Measurements from ENCODE around the gene NUAK1.

Gene NUAK1

GRCh38 chr12:106081606-106082005 is 57.1 kb downstream of the NUAK1 start:
- Histone ChIP-seq H3K27me3 (ENCODE audit: control insufficient read depth in 3 of 3, insufficient read depth in 3 of 3, low read depth in 1 of 3, low read length in 3 of 3) (no peaks in the 10 kb centered on the region), H3K4me3 (ENCODE audit: low read length in 2 of 2) (no peak overlapping the region), H2AFZ (ENCODE audit: low read length) (no peak overlapping the region), H3K23ac (ENCODE audit: low read depth, low read length, poor library complexity) (no peak overlapping the region), H3K18ac (ENCODE audit: low read length) (no peak overlapping the region), H2AK5ac (ENCODE audit: low read depth, low read length) (no peak overlapping the region), H4K91ac (ENCODE audit: low read depth, low read length, poor library complexity) (no peak overlapping the region), H4K8ac (ENCODE audit: low read depth, low read length) (no peak overlapping the region), H3K4me1 (ENCODE audit: control insufficient read depth in 2 of 2, insufficient read depth in 1 of 2, low read depth in 1 of 2, low read length in 2 of 2) (peaks cover 41 to 69% of the 10 kb centered on the region in 2 donors), H3K4me2 (ENCODE audit: insufficient read depth, low read length, poor library complexity, severe bottlenecking) (no peak overlapping the region), H3K4ac (ENCODE audit: low read length) (no peak overlapping the region), H3K27ac (replicated peaks; ENCODE audit: low read length) (no peak overlapping the region), H3K9me3 (replicated peaks in 1 of 2; ENCODE audit: control insufficient read depth in 2 of 2, insufficient read depth in 1 of 2, low read depth in 1 of 2, low read length in 2 of 2) (peaks cover 0 to 16% of the 10 kb centered on the region in 2 donors), H3K36me3 (replicated peaks in 1 of 2; ENCODE audit: control insufficient read depth in 2 of 2, insufficient read depth in 2 of 2, low read length in 2 of 2) (peaks cover 8 to 81% of the 10 kb centered on the region in 2 donors), H2BK5ac (ENCODE audit: low read length) (no peak overlapping the region), H3K14ac (ENCODE audit: low read length) (no peak overlapping the region), H3K79me1 (ENCODE audit: low read depth, low read length) (peaks cover 2% of the 10 kb centered on the region), H2BK15ac (ENCODE audit: low read length) (no peak overlapping the region), H2BK12ac (ENCODE audit: low read length) (no peak overlapping the region), H2BK120ac (ENCODE audit: low read depth, low read length) (no peak overlapping the region), H3K9ac (ENCODE audit: low read depth, low read length, poor library complexity) (no peak overlapping the region)
- DNase-seq (ENCODE audit: low spot score), result no peak

GRCh38 chr12:106080791-106081170 is 58.0 kb downstream of the NUAK1 start:
- no CpG with 5 or more reads among the region's 5 CpGs for WGBS, 2 donors (ENCODE audit: extremely low coverage in 2 of 2, insufficient read length in 2 of 2, insufficient replicate concordance in 1 of 2)
- Histone ChIP-seq H3K4me3 (ENCODE audit: low read length in 2 of 2) (no peak overlapping the region), H2BK120ac (ENCODE audit: low read depth, low read length) (no peak overlapping the region), H3K9me3 (replicated peaks in 1 of 2; ENCODE audit: control insufficient read depth in 2 of 2, insufficient read depth in 1 of 2, low read depth in 1 of 2, low read length in 2 of 2) (peaks cover 0 to 16% of the 10 kb centered on the region in 2 donors), H3K18ac (ENCODE audit: low read length) (peak overlapping the region; percentile 61), H3K79me1 (ENCODE audit: low read depth, low read length) (peaks cover 2% of the 10 kb centered on the region), H3K4ac (ENCODE audit: low read length) (no peak overlapping the region), H3K36me3 (replicated peaks in 1 of 2; ENCODE audit: control insufficient read depth in 2 of 2, insufficient read depth in 2 of 2, low read length in 2 of 2) (peaks cover 8 to 81% of the 10 kb centered on the region in 2 donors), H2BK5ac (ENCODE audit: low read length) (peak overlapping the region; percentile 20), H3K27me3 (ENCODE audit: control insufficient read depth in 3 of 3, insufficient read depth in 3 of 3, low read depth in 1 of 3, low read length in 3 of 3) (no peaks in the 10 kb centered on the region), H2AK5ac (ENCODE audit: low read depth, low read length) (peak overlapping the region; percentile 66), H3K27ac (replicated peaks; ENCODE audit: low read length) (peak overlapping the region; percentile 71), H2BK12ac (ENCODE audit: low read length) (no peak overlapping the region), H3K9ac (ENCODE audit: low read depth, low read length, poor library complexity) (no peak overlapping the region), H2AFZ (ENCODE audit: low read length) (no peak overlapping the region), H4K91ac (ENCODE audit: low read depth, low read length, poor library complexity) (no peak overlapping the region), H2BK15ac (ENCODE audit: low read length) (no peak overlapping the region), H3K14ac (ENCODE audit: low read length) (no peak overlapping the region), H3K23ac (ENCODE audit: low read depth, low read length, poor library complexity) (no peak overlapping the region), H3K4me2 (ENCODE audit: insufficient read depth, low read length, poor library complexity, severe bottlenecking) (no peak overlapping the region), H3K4me1 (ENCODE audit: control insufficient read depth in 2 of 2, insufficient read depth in 1 of 2, low read depth in 1 of 2, low read length in 2 of 2) (peaks cover 43 to 76% of the 10 kb centered on the region in 2 donors), H4K8ac (ENCODE audit: low read depth, low read length) (no peak overlapping the region)
- no peak for DNase-seq (ENCODE audit: low spot score)

- Histone ChIP-seq H3K9ac (ENCODE audit: low read depth, low read length, poor library complexity) (no peak overlapping the region), H3K36me3 (replicated peaks in 1 of 2; ENCODE audit: control insufficient read depth in 2 of 2, insufficient read depth in 2 of 2, low read length in 2 of 2) (peaks cover 8 to 81% of the 10 kb centered on the region in 2 donors), H2AFZ (ENCODE audit: low read length) (no peak overlapping the region), H2BK15ac (ENCODE audit: low read length) (no peak overlapping the region), H2AK5ac (ENCODE audit: low read depth, low read length) (peak overlapping the region; percentile 66), H4K8ac (ENCODE audit: low read depth, low read length) (no peak overlapping the region), H3K23ac (ENCODE audit: low read depth, low read length, poor library complexity) (no peak overlapping the region), H3K27ac (replicated peaks; ENCODE audit: low read length) (peak overlapping the region; percentile 71), H3K14ac (ENCODE audit: low read length) (no peak overlapping the region), H3K4me3 (ENCODE audit: low read length in 2 of 2) (no peak overlapping the region), H3K79me1 (ENCODE audit: low read depth, low read length) (peaks cover 2% of the 10 kb centered on the region), H3K9me3 (replicated peaks in 1 of 2; ENCODE audit: control insufficient read depth in 2 of 2, insufficient read depth in 1 of 2, low read depth in 1 of 2, low read length in 2 of 2) (peaks cover 0 to 16% of the 10 kb centered on the region in 2 donors), H3K4me1 (ENCODE audit: control insufficient read depth in 2 of 2, insufficient read depth in 1 of 2, low read depth in 1 of 2, low read length in 2 of 2) (peaks cover 44 to 80% of the 10 kb centered on the region in 2 donors), H4K91ac (ENCODE audit: low read depth, low read length, poor library complexity) (no peak overlapping the region), H2BK120ac (ENCODE audit: low read depth, low read length) (no peak overlapping the region), H3K27me3 (ENCODE audit: control insufficient read depth in 3 of 3, insufficient read depth in 3 of 3, low read depth in 1 of 3, low read length in 3 of 3) (no peaks in the 10 kb centered on the region), H3K4me2 (ENCODE audit: insufficient read depth, low read length, poor library complexity, severe bottlenecking) (no peak overlapping the region), H3K4ac (ENCODE audit: low read length) (no peak overlapping the region), H3K18ac (ENCODE audit: low read length) (peak overlapping the region; percentile 61), H2BK12ac (ENCODE audit: low read length) (no peak overlapping the region), H2BK5ac (ENCODE audit: low read length) (peak overlapping the region; percentile 20)
- peak; percentile 56 for DNase-seq (ENCODE audit: low spot score)
- WGBS, 2 donors (ENCODE audit: extremely low coverage in 2 of 2, insufficient read length in 2 of 2, insufficient replicate concordance in 1 of 2), result no CpG with 5 or more reads among the region's 9 CpGs
Observed at GRCh38 chr12:106080041-106080790, 58.5 kb downstream of the NUAK1 start.

GRCh38 chr12:106079148-106079738 is 59.5 kb downstream of the NUAK1 start:
- Histone ChIP-seq H3K23ac (ENCODE audit: low read depth, low read length, poor library complexity) (no peak overlapping the region), H3K9ac (ENCODE audit: low read depth, low read length, poor library complexity) (no peak overlapping the region), H3K9me3 (replicated peaks in 1 of 2; ENCODE audit: control insufficient read depth in 2 of 2, insufficient read depth in 1 of 2, low read depth in 1 of 2, low read length in 2 of 2) (peaks cover 0 to 16% of the 10 kb centered on the region in 2 donors), H3K4ac (ENCODE audit: low read length) (no peak overlapping the region), H3K27me3 (ENCODE audit: control insufficient read depth in 3 of 3, insufficient read depth in 3 of 3, low read depth in 1 of 3, low read length in 3 of 3) (no peaks in the 10 kb centered on the region), H3K79me1 (ENCODE audit: low read depth, low read length) (peaks cover 2% of the 10 kb centered on the region), H2AK5ac (ENCODE audit: low read depth, low read length) (no peak overlapping the region), H3K14ac (ENCODE audit: low read length) (no peak overlapping the region), H3K4me2 (ENCODE audit: insufficient read depth, low read length, poor library complexity, severe bottlenecking) (no peak overlapping the region), H2BK5ac (ENCODE audit: low read length) (no peak overlapping the region), H3K4me3 (ENCODE audit: low read length in 2 of 2) (no peak overlapping the region), H2BK15ac (ENCODE audit: low read length) (no peak overlapping the region), H3K4me1 (ENCODE audit: control insufficient read depth in 2 of 2, insufficient read depth in 1 of 2, low read depth in 1 of 2, low read length in 2 of 2) (peaks cover 50 to 80% of the 10 kb centered on the region in 2 donors), H3K27ac (replicated peaks; ENCODE audit: low read length) (no peak overlapping the region), H3K18ac (ENCODE audit: low read length) (no peak overlapping the region), H4K8ac (ENCODE audit: low read depth, low read length) (no peak overlapping the region), H3K36me3 (replicated peaks in 1 of 2; ENCODE audit: control insufficient read depth in 2 of 2, insufficient read depth in 2 of 2, low read length in 2 of 2) (peaks cover 8 to 78% of the 10 kb centered on the region in 2 donors), H2BK120ac (ENCODE audit: low read depth, low read length) (no peak overlapping the region), H2AFZ (ENCODE audit: low read length) (no peak overlapping the region), H2BK12ac (ENCODE audit: low read length) (no peak overlapping the region), H4K91ac (ENCODE audit: low read depth, low read length, poor library complexity) (no peak overlapping the region)
- WGBS, 2 donors (ENCODE audit: extremely low coverage in 2 of 2, insufficient read length in 2 of 2, insufficient replicate concordance in 1 of 2), result no CpG with 5 or more reads among the region's 1 CpG
- no peak for DNase-seq (ENCODE audit: low spot score)

Data from neuronal stem cell (in vitro differentiated cells).